CD4-positive, alpha-beta T cell (primary cell): ENCODE measurements around the gene LRRC37B. TPM values are rescaled to one million over a fixed set of nuclear protein-coding genes. Genes with fewer than 3 reads are reported as not detected.

Source experiments
- ATAC-seq: fragments of 200-7000 bp; cut with Tn5 transposase; one replicate; pipeline ENCODE4 v1.10.0; 2022; ENCODE audit warnings: mild to moderate bottlenecking; ENCODE audit not compliant: poor library complexity
- CTCF ChIA-PET: fragments of 350-600 bp; sonication (Branson Sonifier 250); formaldehyde crosslinking; loops from one replicate; lab custom pipeline; 2021; ENCODE audit warnings: antibody characterized with exemption, inconsistent platforms; lab: Charles Lee
- POLR2A ChIA-PET: fragments of 350-600 bp; sonication (Branson Sonifier 250); formaldehyde crosslinking; loops from one replicate; lab custom pipeline; 2021; ENCODE audit warnings: antibody characterized with exemption, inconsistent platforms; lab: Charles Lee
- DNase-seq, 14 experiments: peaks; one replicate each; pipeline ENCODE4 v3.0.0-alpha.2; 2013 to 2020; ENCODE audit warnings: mixed read lengths in 2 of 14
- H3K27ac ChIP-seq, 2 donors: one replicate each; pipeline versions ENCODE4 v1.5.1 to v1.7.0; 2013; ENCODE audit warnings: low read length in 2 of 2, low read depth in 1 of 2, mild to moderate bottlenecking in 1 of 2
- H3K27me3 ChIP-seq, 2 experiments: 1 replicate in 1 of 2; 2 replicates in 1 of 2; pipeline versions ENCODE4 v1.6.1 to v1.7.0; 2013; ENCODE audit warnings: low read length in 2 of 2, control low read depth in 1 of 2, mild to moderate bottlenecking in 1 of 2, moderate library complexity in 1 of 2; ENCODE audit not compliant: insufficient read depth in 2 of 2, control insufficient read depth in 1 of 2
- H3K36me3 ChIP-seq: one replicate; pipeline ENCODE4 v1.6.1; 2013; ENCODE audit warnings: low read length, control low read depth; ENCODE audit not compliant: insufficient read depth
- H3K4me1 ChIP-seq: one replicate; pipeline ENCODE4 v1.6.1; 2013; ENCODE audit warnings: low read length, control low read depth; ENCODE audit not compliant: insufficient read depth
- H3K4me3 ChIP-seq: one replicate; pipeline ENCODE4 v1.5.1; 2013; ENCODE audit warnings: mild to moderate bottlenecking, low read length, moderate library complexity
- H3K9me3 ChIP-seq, 2 experiments: 1 replicate in 1 of 2; 2 replicates in 1 of 2; pipeline versions ENCODE4 v1.6.1 to v1.7.0; 2013; ENCODE audit warnings: low read length in 2 of 2, mild to moderate bottlenecking in 2 of 2, control low read depth in 1 of 2, moderate library complexity in 1 of 2; ENCODE audit not compliant: control insufficient read depth in 1 of 2, insufficient read depth in 1 of 2
- H3K27ac Mint-ChIP-seq: one replicate; pipeline ENCODE4 v1.8.0; 2020; ENCODE audit warnings: mixed read lengths
- H3K27me3 Mint-ChIP-seq: one replicate; pipeline ENCODE4 v1.8.0; 2021; ENCODE audit warnings: mixed read lengths
- H3K36me3 Mint-ChIP-seq: one replicate; pipeline ENCODE4 v1.8.0; 2021; ENCODE audit warnings: low read depth, mixed read lengths
- H3K4me1 Mint-ChIP-seq: one replicate; pipeline ENCODE4 v1.8.0; 2021; ENCODE audit warnings: low read depth, mixed read lengths
- H3K4me3 Mint-ChIP-seq: one replicate; pipeline ENCODE4 v1.8.0; 2020; ENCODE audit warnings: mild to moderate bottlenecking, mixed read lengths
- H3K9me3 Mint-ChIP-seq: one replicate; pipeline ENCODE4 v1.8.0; 2020; ENCODE audit warnings: mixed read lengths
- CTCF ChIP-seq: fragments of 200-600 bp; IDR thresholded peaks from one replicate; pipeline ENCODE4 v1.8.0; 2022; ENCODE audit warnings: antibody characterized with exemption, mild to moderate bottlenecking
- intact Hi-C, 2 experiments: fragments of 100-400 bp; cut with DNase I in 1 of 2; cut with micrococcal nuclease in 1 of 2; formaldehyde crosslinking; loops; one replicate each; pipeline versions ENCODE4 v1.15.1 to v1.9.0; 2023 to 2025; cut with DNase I, micrococcal nuclease
- total RNA-seq, 174 experiments: library from RNA in 2 of 174; stranded (reverse) in 2 of 174; gene quantifications; one replicate each; pipeline ENCODE4 v1.2.3 and lab custom pipeline; 2021 to 2026

LRRC37B gene
- total RNA-seq, 2 experiments from 2014 or later = 68.8 to 75.2 TPM

- no peak for DNase-seq
- POLR2A ChIA-PET = interaction anchor here (0.7 to 2.8 kb wide), 3 partner anchors 99 to 133 kb away, joined by 3 to 16 read pairs (median 4); partner anchors contain the start of gene RHOT1
- intact Hi-C loops = loop anchor here (5.0 to 10.0 kb wide), 4 partner anchors 72 to 336 kb away; partner anchors contain the start of genes C17orf75 (in 1 of the 2), SUZ12 (in 1 of the 2) and UTP6 (in 1 of the 2)
Observed at GRCh38 chr17:32009262-32009542, 2.0 kb downstream of the LRRC37B start.

GRCh38 chr17:32010114-32010513 is 2.9 kb downstream of the LRRC37B start:
- peak overlapping the region; percentile 90 for H3K27ac Mint-ChIP-seq
- CTCF ChIA-PET = no interaction called here
- Histone ChIP-seq H3K36me3 (no peaks in the 10 kb centered on the region), H3K4me1 (peaks cover 41% of the 10 kb centered on the region), H3K27me3 (no peaks in the 10 kb centered on the region), H3K9me3 (no peaks in the 10 kb centered on the region), H3K4me3 (no peak overlapping the region), H3K27ac (no peak overlapping the region)
- no peak for TF ChIP-seq CTCF
- DNase-seq = no peak
- no peaks in the 10 kb centered on the region for H3K27me3 Mint-ChIP-seq
- peak overlapping the region; percentile 94 for H3K4me3 Mint-ChIP-seq
- peaks cover 52% of the 10 kb centered on the region for H3K4me1 Mint-ChIP-seq
- intact Hi-C loops = no loop called here
- peaks cover 15% of the 10 kb centered on the region for H3K36me3 Mint-ChIP-seq
- H3K9me3 Mint-ChIP-seq = no peaks in the 10 kb centered on the region
- POLR2A ChIA-PET = no interaction called here
- ATAC-seq = no peak

More at GRCh38 chr17:32009262-32009542, 2.0 kb downstream of the LRRC37B start:
- Mint-ChIP-seq H3K27me3 (no peaks in the 10 kb centered on the region), H3K27ac (peak overlapping the region; percentile 90), H3K4me3 (peak overlapping the region; percentile 94), H3K36me3 (peaks cover 15% of the 10 kb centered on the region), H3K9me3 (no peaks in the 10 kb centered on the region), H3K4me1 (peaks cover 48% of the 10 kb centered on the region)
- Histone ChIP-seq H3K27me3 (no peaks in the 10 kb centered on the region), H3K9me3 (no peaks in the 10 kb centered on the region), H3K27ac (no peak overlapping the region), H3K4me3 (peak overlapping the region; percentile 93), H3K4me1 (peaks cover 41% of the 10 kb centered on the region), H3K36me3 (no peaks in the 10 kb centered on the region)
- no peak for ATAC-seq
- TF ChIP-seq CTCF = no peak
- CTCF ChIA-PET = interaction anchor here (0.9 to 1.0 kb wide), 2 partner anchors 102 to 129 kb away, joined by 3 read pairs; no protein-coding TSS in a partner anchor

GRCh38 chr17:32015245-32016013 is 8.2 kb downstream of the LRRC37B start:
- no peak for TF ChIP-seq CTCF
- CTCF ChIA-PET = no interaction called here
- no peaks in the 10 kb centered on the region for H3K9me3 ChIP-seq
- Mint-ChIP-seq H3K9me3 (no peaks in the 10 kb centered on the region), H3K4me1 (peaks cover 58% of the 10 kb centered on the region), H3K36me3 (peaks cover 29% of the 10 kb centered on the region), H3K27ac (no peak overlapping the region), H3K27me3 (no peaks in the 10 kb centered on the region), H3K4me3 (no peak overlapping the region)
- ATAC-seq (no peak), DNase-seq (no peak)
- intact Hi-C loops = no loop called here
- peaks cover 27% of the 10 kb centered on the region for H3K4me1 ChIP-seq
- no peak overlapping the region for H3K4me3 ChIP-seq
- H3K36me3 ChIP-seq = peaks cover 21% of the 10 kb centered on the region
- H3K27ac ChIP-seq = no peak overlapping the region
- H3K27me3 ChIP-seq = no peaks in the 10 kb centered on the region
- POLR2A ChIA-PET = no interaction called here
